Stomach (tissue), 4 donors: ENCODE data around the gene SLC38A5.
"Not testable (repeated sequence)": the region's sequence is repeated elsewhere in the genome, so short reads cannot be mapped to it uniquely, and the experiment has no call there.

Experiments used
- EP300 ChIP-seq: sonication (generic); formaldehyde crosslinking; IDR thresholded peaks from one replicate; pipeline ENCODE4 v1.6.1; 2017; ENCODE audit warnings: antibody characterized with exemption
- POLR2A ChIP-seq, 4 donors: fragments of 450-650 bp; IDR thresholded peaks; one replicate each; pipeline ENCODE4 v1.6.1; 2016; ENCODE audit warnings: antibody characterized with exemption in 4 of 4, control low read depth in 2 of 4, mild to moderate bottlenecking in 1 of 4, moderate library complexity in 1 of 4
- POLR2AphosphoS5 ChIP-seq, 3 donors: sonication (generic); formaldehyde crosslinking; IDR thresholded peaks; one replicate each; pipeline ENCODE4 v1.6.1; 2016; ENCODE audit warnings: antibody characterized with exemption in 3 of 3
- TF ChIP-seq, protein P1 (sequence below), 7 experiments: fragments of 450-650 bp in 4 of 7; fragments of 200-600 bp in 3 of 7; sonication (generic) in 3 of 7; IDR thresholded peaks; one replicate each; pipeline ENCODE4 v1.5.1; 2016 to 2019; ENCODE audit warnings: antibody characterized with exemption in 7 of 7, control low read depth in 2 of 7, mild to moderate bottlenecking in 1 of 7

DNA sequence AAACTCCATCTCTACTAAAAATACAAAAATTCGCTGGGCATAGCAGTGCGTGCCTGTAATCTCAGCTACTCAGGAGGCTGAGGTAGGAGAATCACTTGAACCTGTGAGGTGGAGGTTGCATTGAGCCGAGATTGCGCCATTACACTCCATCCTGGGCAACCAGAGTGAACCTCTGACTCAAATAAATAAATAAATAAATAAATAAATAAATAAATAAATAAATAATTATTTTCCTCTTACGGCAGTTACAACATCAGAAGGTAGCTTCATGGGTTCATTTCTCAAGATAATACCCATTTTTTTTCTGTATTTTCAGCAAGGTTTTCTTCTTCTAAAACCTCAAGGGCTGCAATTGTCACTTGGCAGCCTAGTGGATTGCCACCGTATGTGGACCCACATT, 22.9 kb downstream of the SLC38A5 start:
- TF ChIP-seq, protein P1, sequence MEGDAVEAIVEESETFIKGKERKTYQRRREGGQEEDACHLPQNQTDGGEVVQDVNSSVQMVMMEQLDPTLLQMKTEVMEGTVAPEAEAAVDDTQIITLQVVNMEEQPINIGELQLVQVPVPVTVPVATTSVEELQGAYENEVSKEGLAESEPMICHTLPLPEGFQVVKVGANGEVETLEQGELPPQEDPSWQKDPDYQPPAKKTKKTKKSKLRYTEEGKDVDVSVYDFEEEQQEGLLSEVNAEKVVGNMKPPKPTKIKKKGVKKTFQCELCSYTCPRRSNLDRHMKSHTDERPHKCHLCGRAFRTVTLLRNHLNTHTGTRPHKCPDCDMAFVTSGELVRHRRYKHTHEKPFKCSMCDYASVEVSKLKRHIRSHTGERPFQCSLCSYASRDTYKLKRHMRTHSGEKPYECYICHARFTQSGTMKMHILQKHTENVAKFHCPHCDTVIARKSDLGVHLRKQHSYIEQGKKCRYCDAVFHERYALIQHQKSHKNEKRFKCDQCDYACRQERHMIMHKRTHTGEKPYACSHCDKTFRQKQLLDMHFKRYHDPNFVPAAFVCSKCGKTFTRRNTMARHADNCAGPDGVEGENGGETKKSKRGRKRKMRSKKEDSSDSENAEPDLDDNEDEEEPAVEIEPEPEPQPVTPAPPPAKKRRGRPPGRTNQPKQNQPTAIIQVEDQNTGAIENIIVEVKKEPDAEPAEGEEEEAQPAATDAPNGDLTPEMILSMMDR (IDR thresholded peaks at IDR 0.05), result not testable (repeated sequence)
- TF ChIP-seq POLR2A (IDR thresholded peaks at IDR 0.05); POLR2AphosphoS5 (IDR thresholded peaks at IDR 0.05); EP300: not testable (repeated sequence)
